Activated naive CD8-positive, alpha-beta T cell treated with anti-CD3 and anti-CD28 coated beads, Interleukin-2, amount 50 U/mL, for 24 hours (primary cell): ENCODE results near the gene C14orf119.

Experiments
- ATAC-seq: fragments of 150-1000 bp; cut with Tn5 transposase; one replicate; pipeline ENCODE4 v1.10.0; 2021
- DNase-seq: peaks from one replicate; pipeline ENCODE4 v3.0.0; 2021
- H3K27ac Mint-ChIP-seq: one replicate; pipeline ENCODE4 v1.8.0; 2021; ENCODE audit warnings: mild to moderate bottlenecking, mixed read lengths
- H3K27me3 Mint-ChIP-seq: one replicate; pipeline ENCODE4 v1.8.0; 2021; ENCODE audit warnings: mixed read lengths
- H3K36me3 Mint-ChIP-seq: one replicate; pipeline ENCODE4 v1.8.0; 2021; ENCODE audit warnings: low read depth, mixed read lengths
- H3K4me1 Mint-ChIP-seq: one replicate; pipeline ENCODE4 v1.8.0; 2021; ENCODE audit warnings: mixed read lengths
- H3K4me3 Mint-ChIP-seq: one replicate; pipeline ENCODE4 v1.8.0; 2021; ENCODE audit warnings: mild to moderate bottlenecking, moderate library complexity, mixed read lengths
- H3K9me3 Mint-ChIP-seq: one replicate; pipeline ENCODE4 v1.8.0; 2021; ENCODE audit warnings: mixed read lengths

C14orf119 gene

GRCh38 chr14:23070262-23071129 is 24.8 kb upstream of the C14orf119 start:
- no peaks in the 10 kb centered on the region for H3K9me3 Mint-ChIP-seq
- no peaks in the 10 kb centered on the region for H3K27me3 Mint-ChIP-seq
- peak overlapping the region; percentile 96 for H3K27ac Mint-ChIP-seq
- H3K4me1 Mint-ChIP-seq: peaks cover 40% of the 10 kb centered on the region
- peaks cover 50% of the 10 kb centered on the region for H3K36me3 Mint-ChIP-seq
- H3K4me3 Mint-ChIP-seq: peak overlapping the region; percentile 96
- no peak for DNase-seq
- ATAC-seq: no peak

- Mint-ChIP-seq H3K9me3 (no peaks in the 10 kb centered on the region), H3K4me1 (peaks cover 34% of the 10 kb centered on the region), H3K36me3 (peaks cover 45% of the 10 kb centered on the region), H3K4me3 (peak overlapping the region; percentile 96), H3K27me3 (no peaks in the 10 kb centered on the region), H3K27ac (peak overlapping the region; percentile 96)
- peak; percentile 80 for DNase-seq
- ATAC-seq: peak; percentile 96
Observed at GRCh38 chr14:23071244-23071920, 23.9 kb upstream of the C14orf119 start.

GRCh38 chr14:23071921-23072539 is 23.3 kb upstream of the C14orf119 start:
- Mint-ChIP-seq H3K9me3 (no peaks in the 10 kb centered on the region), H3K27me3 (no peaks in the 10 kb centered on the region), H3K4me3 (peak overlapping the region; percentile 96), H3K27ac (peak overlapping the region; percentile 96), H3K36me3 (peaks cover 44% of the 10 kb centered on the region), H3K4me1 (peaks cover 34% of the 10 kb centered on the region)
- no peak for ATAC-seq
- DNase-seq: no peak

GRCh38 chr14:23074906-23075305 is 20.4 kb upstream of the C14orf119 start:
- no peak for DNase-seq
- no peaks in the 10 kb centered on the region for H3K9me3 Mint-ChIP-seq
- no peak for ATAC-seq
- H3K4me1 Mint-ChIP-seq: peaks cover 22% of the 10 kb centered on the region
- no peak overlapping the region for H3K27ac Mint-ChIP-seq
- no peak overlapping the region for H3K4me3 Mint-ChIP-seq
- peaks cover 54% of the 10 kb centered on the region for H3K36me3 Mint-ChIP-seq
- H3K27me3 Mint-ChIP-seq: no peaks in the 10 kb centered on the region

- Mint-ChIP-seq H3K27me3 (no peaks in the 10 kb centered on the region), H3K27ac (no peak overlapping the region), H3K36me3 (peaks cover 62% of the 10 kb centered on the region), H3K9me3 (no peaks in the 10 kb centered on the region), H3K4me1 (peaks cover 8% of the 10 kb centered on the region), H3K4me3 (no peak overlapping the region)
- ATAC-seq (no peak), DNase-seq (peak; percentile 28)
Observed at GRCh38 chr14:23076785-23077408, 18.4 kb upstream of the C14orf119 start.

GRCh38 chr14:23077962-23078361 is 17.3 kb upstream of the C14orf119 start:
- Mint-ChIP-seq H3K4me1 (peaks cover 3% of the 10 kb centered on the region), H3K27ac (peak overlapping the region; percentile 8), H3K27me3 (no peaks in the 10 kb centered on the region), H3K36me3 (peaks cover 57% of the 10 kb centered on the region), H3K9me3 (no peaks in the 10 kb centered on the region), H3K4me3 (no peak overlapping the region)
- ATAC-seq (no peak), DNase-seq (no peak)

- Mint-ChIP-seq H3K4me1 (peaks cover 3% of the 10 kb centered on the region), H3K27me3 (no peaks in the 10 kb centered on the region), H3K9me3 (no peaks in the 10 kb centered on the region), H3K27ac (no peak overlapping the region), H3K36me3 (peaks cover 57% of the 10 kb centered on the region), H3K4me3 (no peak overlapping the region)
- no peak for DNase-seq
- peak; percentile 43 for ATAC-seq
Observed at GRCh38 chr14:23078692-23079116, 16.6 kb upstream of the C14orf119 start.

GRCh38 chr14:23079716-23080115 is 15.6 kb upstream of the C14orf119 start:
- DNase-seq (no peak), ATAC-seq (no peak)
- Mint-ChIP-seq H3K9me3 (no peaks in the 10 kb centered on the region), H3K27me3 (no peaks in the 10 kb centered on the region), H3K36me3 (peaks cover 54% of the 10 kb centered on the region), H3K4me1 (peaks cover 6% of the 10 kb centered on the region), H3K4me3 (no peak overlapping the region), H3K27ac (peak overlapping the region; percentile 8)

GRCh38 chr14:23080474-23080873 is 14.8 kb upstream of the C14orf119 start:
- Mint-ChIP-seq H3K4me3 (no peak overlapping the region), H3K36me3 (peaks cover 54% of the 10 kb centered on the region), H3K27ac (peak overlapping the region; percentile 8), H3K27me3 (no peaks in the 10 kb centered on the region), H3K9me3 (no peaks in the 10 kb centered on the region), H3K4me1 (peaks cover 13% of the 10 kb centered on the region)
- ATAC-seq (no peak), DNase-seq (no peak)

- no peaks in the 10 kb centered on the region for H3K27me3 Mint-ChIP-seq
- H3K9me3 Mint-ChIP-seq: no peaks in the 10 kb centered on the region
- H3K4me1 Mint-ChIP-seq: peaks cover 40% of the 10 kb centered on the region
- ATAC-seq: peak; percentile 61
- H3K4me3 Mint-ChIP-seq: no peak overlapping the region
- H3K27ac Mint-ChIP-seq: peak overlapping the region; percentile 17
- peaks cover 53% of the 10 kb centered on the region for H3K36me3 Mint-ChIP-seq
- DNase-seq: no peak
Observed at GRCh38 chr14:23085458-23085857, 9.8 kb upstream of the C14orf119 start.

GRCh38 chr14:23086565-23086964 is 8.7 kb upstream of the C14orf119 start:
- peaks cover 47% of the 10 kb centered on the region for H3K36me3 Mint-ChIP-seq
- H3K4me1 Mint-ChIP-seq: peaks cover 42% of the 10 kb centered on the region
- H3K4me3 Mint-ChIP-seq: no peak overlapping the region
- H3K27me3 Mint-ChIP-seq: no peaks in the 10 kb centered on the region
- H3K9me3 Mint-ChIP-seq: no peaks in the 10 kb centered on the region
- H3K27ac Mint-ChIP-seq: peak overlapping the region; percentile 9
- DNase-seq (no peak), ATAC-seq (no peak)

GRCh38 chr14:23089498-23090253 is 5.6 kb upstream of the C14orf119 start:
- H3K27ac Mint-ChIP-seq: no peak overlapping the region
- no peak for ATAC-seq
- H3K27me3 Mint-ChIP-seq: no peaks in the 10 kb centered on the region
- DNase-seq: no peak
- peaks cover 61% of the 10 kb centered on the region for H3K4me1 Mint-ChIP-seq
- peaks cover 58% of the 10 kb centered on the region for H3K36me3 Mint-ChIP-seq
- no peak overlapping the region for H3K4me3 Mint-ChIP-seq
- no peaks in the 10 kb centered on the region for H3K9me3 Mint-ChIP-seq

GRCh38 chr14:23090254-23090636 is 5.1 kb upstream of the C14orf119 start:
- ATAC-seq: no peak
- no peak for DNase-seq
- Mint-ChIP-seq H3K4me1 (peaks cover 56% of the 10 kb centered on the region), H3K27me3 (no peaks in the 10 kb centered on the region), H3K27ac (no peak overlapping the region), H3K9me3 (no peaks in the 10 kb centered on the region), H3K36me3 (peaks cover 55% of the 10 kb centered on the region), H3K4me3 (no peak overlapping the region)
